ENCODE results near the gene WDFY2. TPM values are rescaled to one million over a fixed set of nuclear protein-coding genes. Genes with fewer than 3 reads are reported as not detected.

Gene WDFY2
- total RNA-seq, 1 donor from 2014 or later, result 16.2 TPM

DNA sequence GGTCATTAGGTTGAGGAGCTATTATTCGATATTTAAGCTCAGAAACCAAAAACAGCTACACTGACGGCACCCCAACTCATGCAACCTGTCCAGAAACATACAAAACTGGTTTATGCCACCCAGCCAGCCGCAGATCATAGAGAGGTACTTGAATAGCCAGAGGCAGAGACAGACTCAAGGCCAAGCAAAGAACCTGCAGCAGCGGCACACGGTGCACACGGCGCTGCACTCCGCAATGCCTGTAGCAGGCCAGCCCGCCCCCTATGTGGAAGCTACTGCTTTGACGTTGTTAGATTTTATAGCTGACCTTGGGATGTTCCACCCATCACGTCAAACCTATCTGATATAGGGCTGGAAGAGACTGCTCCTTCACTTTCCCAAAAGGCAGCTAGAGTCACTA, 231.6 kb downstream of the WDFY2 start:
- H3K4me1 ChIP-seq (ENCODE audit: insufficient read depth, low read length), result no peaks in the 10 kb centered on the region
- H3K9me3 Mint-ChIP-seq (ENCODE audit: unreplicated experiment), result no peaks in the 10 kb centered on the region
- no peak overlapping the region for H3K4me3 Mint-ChIP-seq (ENCODE audit: unreplicated experiment)
- no peak overlapping the region for H3K9ac ChIP-seq (ENCODE audit: low read length)
- no peak for TF ChIP-seq EZH2 (IDR thresholded peaks at IDR 0.05; ENCODE audit: insufficient read depth, low read length)
- TF ChIP-seq, protein P1, sequence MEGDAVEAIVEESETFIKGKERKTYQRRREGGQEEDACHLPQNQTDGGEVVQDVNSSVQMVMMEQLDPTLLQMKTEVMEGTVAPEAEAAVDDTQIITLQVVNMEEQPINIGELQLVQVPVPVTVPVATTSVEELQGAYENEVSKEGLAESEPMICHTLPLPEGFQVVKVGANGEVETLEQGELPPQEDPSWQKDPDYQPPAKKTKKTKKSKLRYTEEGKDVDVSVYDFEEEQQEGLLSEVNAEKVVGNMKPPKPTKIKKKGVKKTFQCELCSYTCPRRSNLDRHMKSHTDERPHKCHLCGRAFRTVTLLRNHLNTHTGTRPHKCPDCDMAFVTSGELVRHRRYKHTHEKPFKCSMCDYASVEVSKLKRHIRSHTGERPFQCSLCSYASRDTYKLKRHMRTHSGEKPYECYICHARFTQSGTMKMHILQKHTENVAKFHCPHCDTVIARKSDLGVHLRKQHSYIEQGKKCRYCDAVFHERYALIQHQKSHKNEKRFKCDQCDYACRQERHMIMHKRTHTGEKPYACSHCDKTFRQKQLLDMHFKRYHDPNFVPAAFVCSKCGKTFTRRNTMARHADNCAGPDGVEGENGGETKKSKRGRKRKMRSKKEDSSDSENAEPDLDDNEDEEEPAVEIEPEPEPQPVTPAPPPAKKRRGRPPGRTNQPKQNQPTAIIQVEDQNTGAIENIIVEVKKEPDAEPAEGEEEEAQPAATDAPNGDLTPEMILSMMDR (IDR thresholded peaks at IDR 0.05; ENCODE audit: insufficient read depth, low read depth, low read length), result no peak
- no peaks in the 10 kb centered on the region for H3K79me2 ChIP-seq (ENCODE audit: insufficient read depth, low read length)
- no peak overlapping the region for H3K4me2 ChIP-seq (ENCODE audit: low read length)
- no peak overlapping the region for H3K4me3 ChIP-seq (ENCODE audit: insufficient read depth, low read depth, low read length)
- H3K36me3 ChIP-seq (ENCODE audit: insufficient read depth, low read length), result no peaks in the 10 kb centered on the region
- peaks cover 51% of the 10 kb centered on the region for H3K27me3 ChIP-seq (ENCODE audit: insufficient read depth, low read length)
- H3K27me3 Mint-ChIP-seq (ENCODE audit: low read depth, unreplicated experiment), result peaks cover 39% of the 10 kb centered on the region
- H2AFZ ChIP-seq (ENCODE audit: low read depth, low read length), result no peak overlapping the region
- peaks cover 10% of the 10 kb centered on the region for H3K4me1 Mint-ChIP-seq (ENCODE audit: low read depth, unreplicated experiment)
- H3K27ac Mint-ChIP-seq (ENCODE audit: unreplicated experiment), result no peak overlapping the region
- DNase-seq (ENCODE audit: low read depth) (no peak), FAIRE-seq (no peak)
- H3K9me3 ChIP-seq (ENCODE audit: insufficient read depth, low read depth, low read length), result no peaks in the 10 kb centered on the region
- H3K27ac ChIP-seq (ENCODE audit: low read depth, low read length), result no peak overlapping the region
- H4K20me1 ChIP-seq (ENCODE audit: insufficient read depth, low read length), result no peaks in the 10 kb centered on the region
- no peaks in the 10 kb centered on the region for H3K36me3 Mint-ChIP-seq (ENCODE audit: low read depth, unreplicated experiment)

DNA sequence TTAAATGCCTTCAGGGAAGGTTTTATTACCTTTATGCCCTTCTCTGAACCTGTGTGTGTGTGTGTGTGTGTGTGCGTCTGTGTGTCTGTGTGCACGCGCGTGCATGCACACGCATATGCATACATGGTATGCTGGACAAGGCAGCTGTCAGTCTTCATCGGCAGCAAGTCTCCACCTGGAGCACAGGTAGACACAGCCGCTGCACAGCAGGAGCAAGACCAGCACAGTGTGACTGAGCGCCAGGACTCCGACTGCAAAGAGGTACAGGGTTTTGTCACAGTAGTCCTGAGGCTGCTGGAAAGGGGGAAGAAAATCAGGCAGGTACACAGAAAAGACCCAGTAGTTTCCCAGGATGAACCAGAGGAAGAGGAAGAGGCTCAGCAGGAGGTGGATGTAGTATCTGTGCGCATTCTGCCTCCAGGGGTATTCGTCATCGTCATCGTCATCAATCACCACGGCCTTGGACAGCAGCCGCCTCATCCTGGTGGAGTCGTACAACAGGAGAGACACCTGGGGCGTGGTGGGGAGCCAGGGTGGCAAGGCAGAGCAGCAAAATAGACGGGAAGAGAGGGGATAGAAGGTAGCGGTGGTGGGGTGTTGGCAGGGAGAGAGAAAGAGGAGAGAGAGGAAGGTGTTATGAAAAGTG, 232.5 kb downstream of the WDFY2 start:
- no peaks in the 10 kb centered on the region for H3K4me1 ChIP-seq (ENCODE audit: insufficient read depth, low read length)
- Mint-ChIP-seq H3K27me3 (ENCODE audit: low read depth, unreplicated experiment) (peaks cover 44% of the 10 kb centered on the region), H3K4me1 (ENCODE audit: low read depth, unreplicated experiment) (peaks cover 5% of the 10 kb centered on the region), H3K27ac (ENCODE audit: unreplicated experiment) (no peak overlapping the region), H3K4me3 (ENCODE audit: unreplicated experiment) (peak overlapping the region; percentile 47), H3K36me3 (ENCODE audit: low read depth, unreplicated experiment) (no peaks in the 10 kb centered on the region), H3K9me3 (ENCODE audit: unreplicated experiment) (no peaks in the 10 kb centered on the region)
- H3K4me3 ChIP-seq (ENCODE audit: insufficient read depth, low read depth, low read length), result no peak overlapping the region
- no peak for FAIRE-seq
- H3K27ac ChIP-seq (ENCODE audit: low read depth, low read length), result no peak overlapping the region
- H3K9me3 ChIP-seq (ENCODE audit: insufficient read depth, low read depth, low read length), result no peaks in the 10 kb centered on the region
- H2AFZ ChIP-seq (ENCODE audit: low read depth, low read length), result no peak overlapping the region
- peaks cover 57% of the 10 kb centered on the region for H3K27me3 ChIP-seq (ENCODE audit: insufficient read depth, low read length)
- no peak for DNase-seq (ENCODE audit: low read depth)
- no peaks in the 10 kb centered on the region for H3K79me2 ChIP-seq (ENCODE audit: insufficient read depth, low read length)
- no peak overlapping the region for H3K9ac ChIP-seq (ENCODE audit: low read length)
- H3K4me2 ChIP-seq (ENCODE audit: low read length), result no peak overlapping the region
- no peaks in the 10 kb centered on the region for H3K36me3 ChIP-seq (ENCODE audit: insufficient read depth, low read length)
- no peaks in the 10 kb centered on the region for H4K20me1 ChIP-seq (ENCODE audit: insufficient read depth, low read length)
- no peak for TF ChIP-seq EZH2 (IDR thresholded peaks at IDR 0.05; ENCODE audit: insufficient read depth, low read length)
- TF ChIP-seq, protein P1 (IDR thresholded peaks at IDR 0.05; ENCODE audit: insufficient read depth, low read depth, low read length), result no peak

Small RNAs within 50 kb of the gene (microRNA-seq; reads per million reads assigned to microRNA genes)
- gene MIR4703, result not detected

Other genes with a start within 250 kb of the WDFY2 start
- not detected in 2 replicates for gene SERPINE3, start 244.8 kb upstream of the WDFY2 start, total RNA-seq
- 47.6 and 47.9 TPM in 2 replicates for gene INTS6, start 131.4 kb upstream of the WDFY2 start, total RNA-seq
- 4.0 and 4.9 TPM in 2 replicates for gene DHRS12, start 219.7 kb downstream of the WDFY2 start, total RNA-seq